ENCODE data around the gene NSMF.

The NSMF gene

GRCh38 chr9:137397675-137398423 is 61.3 kb downstream of the NSMF start:
- H3K4me1 ChIP-seq (ENCODE audit: control insufficient read depth in 1 of 2, insufficient read depth in 2 of 2, low read length in 2 of 2), result peaks cover 6 to 7% of the 10 kb centered on the region in 2 donors
- H3K9ac ChIP-seq (ENCODE audit: low read depth in 1 of 2, low read length in 2 of 2), result no peak overlapping the region
- H3K27me3 ChIP-seq (ENCODE audit: control insufficient read depth in 1 of 2, insufficient read depth in 2 of 2, low read length in 2 of 2), result no peaks in the 10 kb centered on the region
- no peaks in the 10 kb centered on the region for H3K36me3 ChIP-seq (ENCODE audit: control insufficient read depth in 1 of 2, insufficient read depth in 2 of 2, low read length in 2 of 2)
- no peak overlapping the region for H3K27ac ChIP-seq (ENCODE audit: low read depth, low read length)
- H3K9me3 ChIP-seq (ENCODE audit: control insufficient read depth in 1 of 2, low read length in 2 of 2), result no peaks in the 10 kb centered on the region
- no peak overlapping the region for H3K4me3 ChIP-seq (ENCODE audit: low read depth in 1 of 2, low read length in 2 of 2)
